Sigmoid colon (tissue), 4 donors: ENCODE measurements around the gene PRTN3.

Experiments used
- EP300 ChIP-seq, 4 donors: sonication (generic); formaldehyde crosslinking; IDR thresholded peaks; one replicate each; pipeline ENCODE4 v1.6.1; 2017; ENCODE audit warnings: antibody characterized with exemption in 4 of 4
- POLR2A ChIP-seq, 2 donors: fragments of 450-650 bp; IDR thresholded peaks; one replicate each; pipeline ENCODE4 v1.6.1; 2016; ENCODE audit warnings: antibody characterized with exemption in 2 of 2, mild to moderate bottlenecking in 2 of 2, moderate library complexity in 2 of 2
- POLR2AphosphoS5 ChIP-seq, 4 donors: sonication (generic); formaldehyde crosslinking; IDR thresholded peaks; one replicate each; pipeline ENCODE4 v1.6.1; 2017; ENCODE audit warnings: antibody characterized with exemption in 4 of 4
- TF ChIP-seq, protein P1 (sequence below), 4 experiments: fragments of 450-650 bp in 3 of 4; fragments of 200-600 bp in 1 of 4; IDR thresholded peaks; one replicate each; pipeline ENCODE4 v1.5.1; 2016 to 2019; ENCODE audit warnings: antibody characterized with exemption in 4 of 4, mild to moderate bottlenecking in 3 of 4, moderate library complexity in 2 of 4

DNA sequence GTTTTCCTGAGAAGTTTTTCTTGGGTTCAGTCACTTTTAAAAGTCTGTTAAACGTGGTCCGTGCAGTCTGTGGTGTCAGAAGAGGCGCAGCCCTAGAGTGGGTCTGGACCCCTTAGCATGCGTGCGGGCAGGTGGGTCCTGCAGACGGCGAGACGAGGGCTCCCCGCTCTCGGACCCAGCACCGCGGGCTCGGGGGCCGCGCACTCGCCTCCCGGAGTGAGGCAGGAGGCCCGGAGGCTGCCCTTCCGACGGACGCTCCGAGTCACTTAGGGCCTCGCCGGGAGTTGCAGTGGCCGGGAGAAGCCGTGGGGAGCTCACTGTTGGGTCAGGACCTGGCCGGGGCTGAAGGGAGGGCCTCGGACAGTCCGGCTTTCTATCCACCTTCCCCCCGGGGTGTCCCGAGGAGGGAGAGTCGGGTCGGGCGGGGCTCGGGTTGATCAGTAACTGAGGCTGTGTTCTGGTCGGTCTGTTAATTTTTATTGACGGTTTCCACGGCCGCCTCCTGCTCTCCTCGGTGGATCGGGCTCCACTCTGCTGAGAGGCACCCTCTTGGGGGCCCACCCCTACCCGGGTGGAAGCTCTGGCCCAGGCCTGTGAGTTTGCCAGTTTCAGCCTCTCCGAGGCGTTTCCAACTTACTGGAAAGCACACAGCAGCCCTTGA is 42.3 kb upstream of the PRTN3 start:
- TF ChIP-seq, protein P1, sequence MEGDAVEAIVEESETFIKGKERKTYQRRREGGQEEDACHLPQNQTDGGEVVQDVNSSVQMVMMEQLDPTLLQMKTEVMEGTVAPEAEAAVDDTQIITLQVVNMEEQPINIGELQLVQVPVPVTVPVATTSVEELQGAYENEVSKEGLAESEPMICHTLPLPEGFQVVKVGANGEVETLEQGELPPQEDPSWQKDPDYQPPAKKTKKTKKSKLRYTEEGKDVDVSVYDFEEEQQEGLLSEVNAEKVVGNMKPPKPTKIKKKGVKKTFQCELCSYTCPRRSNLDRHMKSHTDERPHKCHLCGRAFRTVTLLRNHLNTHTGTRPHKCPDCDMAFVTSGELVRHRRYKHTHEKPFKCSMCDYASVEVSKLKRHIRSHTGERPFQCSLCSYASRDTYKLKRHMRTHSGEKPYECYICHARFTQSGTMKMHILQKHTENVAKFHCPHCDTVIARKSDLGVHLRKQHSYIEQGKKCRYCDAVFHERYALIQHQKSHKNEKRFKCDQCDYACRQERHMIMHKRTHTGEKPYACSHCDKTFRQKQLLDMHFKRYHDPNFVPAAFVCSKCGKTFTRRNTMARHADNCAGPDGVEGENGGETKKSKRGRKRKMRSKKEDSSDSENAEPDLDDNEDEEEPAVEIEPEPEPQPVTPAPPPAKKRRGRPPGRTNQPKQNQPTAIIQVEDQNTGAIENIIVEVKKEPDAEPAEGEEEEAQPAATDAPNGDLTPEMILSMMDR (IDR thresholded peaks at IDR 0.05), result no peak
- TF ChIP-seq POLR2A (IDR thresholded peaks at IDR 0.05), result no peak
- no peak for TF ChIP-seq EP300 (IDR thresholded peaks at IDR 0.05)
- TF ChIP-seq POLR2AphosphoS5 (IDR thresholded peaks at IDR 0.05), result no peak
